HUES64 (cell line): ENCODE results near the gene IFITM10.

ENCODE experiments used
- H3K27ac ChIP-seq: 2 replicates; pipeline ENCODE4 v1.7.0; 2013; ENCODE audit warnings: low read depth, low read length, inconsistent platforms
- H3K27me3 ChIP-seq: 2 replicates; pipeline ENCODE4 v1.6.1; 2013; ENCODE audit warnings: mild to moderate bottlenecking, low read length; ENCODE audit not compliant: insufficient read depth
- H3K36me3 ChIP-seq: 2 replicates; pipeline ENCODE4 v1.6.1; 2013; ENCODE audit warnings: mild to moderate bottlenecking, low read length; ENCODE audit not compliant: insufficient read depth
- H3K4me1 ChIP-seq: 2 replicates; pipeline ENCODE4 v1.6.1; 2013; ENCODE audit warnings: mild to moderate bottlenecking, low read length, moderate library complexity; ENCODE audit not compliant: insufficient read depth
- H3K4me3 ChIP-seq: 2 replicates; pipeline ENCODE4 v1.5.1; 2013; ENCODE audit warnings: mild to moderate bottlenecking, low read length, moderate library complexity
- H3K9ac ChIP-seq: 2 replicates; pipeline ENCODE4 v1.6.1; 2013; ENCODE audit warnings: mild to moderate bottlenecking, low read depth, low read length
- H3K9me3 ChIP-seq: 2 replicates; pipeline ENCODE4 v1.6.1; 2013; ENCODE audit warnings: low read depth, low read length; ENCODE audit not compliant: insufficient read depth
- WGBS: fragments of 150-250, 120-280 bp; methylation state at CpG from one replicate; pipeline ENCODE4 v1.1.7; 2013; ENCODE audit warnings: missing lambda C conversion rate; 5-methylcytosine and 5-hydroxymethylcytosine counted together

The IFITM10 gene

GRCh38 chr11:1740786-1741530 is 9.4 kb downstream of the IFITM10 start:
- Histone ChIP-seq H3K36me3 (no peaks in the 10 kb centered on the region), H3K4me3 (no peak overlapping the region), H3K27ac (no peak overlapping the region), H3K9ac (no peak overlapping the region), H3K27me3 (peaks cover 13% of the 10 kb centered on the region), H3K9me3 (peaks cover 12% of the 10 kb centered on the region; the same call in 1 of the 2 replicates), H3K4me1 (no peaks in the 10 kb centered on the region)
- WGBS = 87% methylated on average over 8 of the region's 8 CpGs

GRCh38 chr11:1739576-1739975 is 10.8 kb downstream of the IFITM10 start:
- no peak overlapping the region for H3K9ac ChIP-seq
- H3K36me3 ChIP-seq = no peaks in the 10 kb centered on the region
- peaks cover 13% of the 10 kb centered on the region for H3K27me3 ChIP-seq
- H3K9me3 ChIP-seq = peaks cover 12% of the 10 kb centered on the region; the same call in 1 of the 2 replicates
- no peak overlapping the region for H3K4me3 ChIP-seq
- WGBS = 81% methylated on average over 8 of the region's 8 CpGs
- H3K27ac ChIP-seq = no peak overlapping the region
- H3K4me1 ChIP-seq = no peaks in the 10 kb centered on the region

GRCh38 chr11:1738380-1738779 is 12.0 kb downstream of the IFITM10 start:
- peaks cover 13% of the 10 kb centered on the region for H3K27me3 ChIP-seq
- H3K4me3 ChIP-seq = no peak overlapping the region
- H3K9ac ChIP-seq = no peak overlapping the region
- H3K36me3 ChIP-seq = no peaks in the 10 kb centered on the region
- WGBS = 93% methylated on average over 10 of the region's 10 CpGs
- no peaks in the 10 kb centered on the region for H3K4me1 ChIP-seq
- peaks cover 12% of the 10 kb centered on the region; the same call in 1 of the 2 replicates for H3K9me3 ChIP-seq
- no peak overlapping the region for H3K27ac ChIP-seq

- Histone ChIP-seq H3K4me3 (no peak overlapping the region), H3K27me3 (peaks cover 10% of the 10 kb centered on the region), H3K36me3 (no peaks in the 10 kb centered on the region), H3K27ac (no peak overlapping the region), H3K4me1 (no peaks in the 10 kb centered on the region), H3K9me3 (peaks cover 12% of the 10 kb centered on the region; the same call in 1 of the 2 replicates), H3K9ac (no peak overlapping the region)
- WGBS = 82% methylated on average over 6 of the region's 6 CpGs
These were observed 13.2 kb downstream of the IFITM10 start for GRCh38 chr11:1737080-1737757.

- peaks cover 12% of the 10 kb centered on the region; the same call in 1 of the 2 replicates for H3K9me3 ChIP-seq
- no peak overlapping the region for H3K27ac ChIP-seq
- no peak overlapping the region for H3K4me3 ChIP-seq
- no peaks in the 10 kb centered on the region for H3K36me3 ChIP-seq
- no peaks in the 10 kb centered on the region for H3K4me1 ChIP-seq
- H3K27me3 ChIP-seq = peaks cover 10% of the 10 kb centered on the region
- 63% methylated on average over 3 of the region's 3 CpGs for WGBS
- no peak overlapping the region for H3K9ac ChIP-seq
These were observed 13.9 kb downstream of the IFITM10 start for GRCh38 chr11:1736447-1736992.

GRCh38 chr11:1735271-1735670 is 15.1 kb downstream of the IFITM10 start:
- WGBS = 91% methylated on average over 16 of the region's 16 CpGs
- Histone ChIP-seq H3K4me3 (no peak overlapping the region), H3K9me3 (peaks cover 12% of the 10 kb centered on the region; the same call in 1 of the 2 replicates), H3K9ac (no peak overlapping the region), H3K36me3 (no peaks in the 10 kb centered on the region), H3K27ac (no peak overlapping the region), H3K4me1 (no peaks in the 10 kb centered on the region), H3K27me3 (peaks cover 5% of the 10 kb centered on the region)

GRCh38 chr11:1734641-1735081 is 15.7 kb downstream of the IFITM10 start:
- 87% methylated on average over 10 of the region's 10 CpGs for WGBS
- H3K9ac ChIP-seq = no peak overlapping the region
- H3K9me3 ChIP-seq = peaks cover 12% of the 10 kb centered on the region; the same call in 1 of the 2 replicates
- peaks cover 4% of the 10 kb centered on the region for H3K27me3 ChIP-seq
- no peaks in the 10 kb centered on the region for H3K36me3 ChIP-seq
- H3K4me3 ChIP-seq = no peak overlapping the region
- no peak overlapping the region for H3K27ac ChIP-seq
- H3K4me1 ChIP-seq = no peaks in the 10 kb centered on the region

GRCh38 chr11:1733716-1734640 is 16.4 kb downstream of the IFITM10 start:
- Histone ChIP-seq H3K27me3 (no peaks in the 10 kb centered on the region; the same call in none of the 2 replicates), H3K36me3 (no peaks in the 10 kb centered on the region), H3K4me1 (no peaks in the 10 kb centered on the region), H3K9me3 (peaks cover 12% of the 10 kb centered on the region; the same call in 1 of the 2 replicates), H3K9ac (no peak overlapping the region), H3K4me3 (no peak overlapping the region), H3K27ac (no peak overlapping the region)
- WGBS = 90% methylated on average over 28 of the region's 28 CpGs

GRCh38 chr11:1733009-1733715 is 17.2 kb downstream of the IFITM10 start:
- 90% methylated on average over 14 of the region's 14 CpGs for WGBS

GRCh38 chr11:1732418-1733008 is 17.9 kb downstream of the IFITM10 start:
- H3K9me3 ChIP-seq = peaks cover 12% of the 10 kb centered on the region; the same call in 1 of the 2 replicates
- no peaks in the 10 kb centered on the region for H3K36me3 ChIP-seq
- no peaks in the 10 kb centered on the region for H3K4me1 ChIP-seq
- no peaks in the 10 kb centered on the region; the same call in none of the 2 replicates for H3K27me3 ChIP-seq
- 61% methylated on average over 13 of the region's 13 CpGs for WGBS
- H3K9ac ChIP-seq = no peak overlapping the region
- H3K27ac ChIP-seq = no peak overlapping the region
- H3K4me3 ChIP-seq = no peak overlapping the region

More at GRCh38 chr11:1733009-1733715, 17.2 kb downstream of the IFITM10 start:
- no peaks in the 10 kb centered on the region for H3K36me3 ChIP-seq
- no peaks in the 10 kb centered on the region for H3K4me1 ChIP-seq
- peaks cover 12% of the 10 kb centered on the region; the same call in 1 of the 2 replicates for H3K9me3 ChIP-seq
- no peak overlapping the region for H3K4me3 ChIP-seq
- no peaks in the 10 kb centered on the region; the same call in none of the 2 replicates for H3K27me3 ChIP-seq
- no peak overlapping the region for H3K27ac ChIP-seq
- no peak overlapping the region for H3K9ac ChIP-seq
